SK-N-SH treated with all-trans-retinoic acid at 6 μM for 48 hours (cell line): ENCODE results near the gene NOTCH3.

Experiments
- ARNTL ChIP-seq: fragments of 450-650 bp; formaldehyde crosslinking; IDR thresholded peaks from 2 replicates; pipeline ENCODE4 v1.5.0; 2020; ENCODE audit warnings: low read depth, mild to moderate bottlenecking, moderate library complexity, borderline replicate concordance
- CREB5 ChIP-seq: fragments of 250-450 bp; sonication (Bioruptor Pico); IDR thresholded peaks from 2 replicates; pipeline ENCODE4 v1.5.1; 2020; ENCODE audit warnings: low read depth, mild to moderate bottlenecking, moderate library complexity
- CSDC2 ChIP-seq: fragments of 250-450 bp; sonication (Bioruptor Pico); IDR thresholded peaks from 2 replicates; pipeline ENCODE4 v1.5.0; 2020; ENCODE audit warnings: mild to moderate bottlenecking, moderate library complexity
- GLIS3 ChIP-seq: fragments of 250-450 bp; sonication (Bioruptor Pico); IDR thresholded peaks from 2 replicates; pipeline ENCODE4 v1.5.0; 2020; ENCODE audit warnings: mild to moderate bottlenecking, moderate library complexity
- OSR1 ChIP-seq: fragments of 250-450 bp; sonication (Bioruptor Pico); IDR thresholded peaks from 2 replicates; pipeline ENCODE4 v1.8.0; 2022; ENCODE audit warnings: moderate library complexity, mild to moderate bottlenecking, inconsistent platforms
- PATZ1 ChIP-seq: fragments of 250-450 bp; sonication (Bioruptor Pico); IDR thresholded peaks from 2 replicates; pipeline ENCODE4 v1.8.0; 2020; ENCODE audit warnings: mild to moderate bottlenecking, moderate library complexity, borderline replicate concordance
- POU6F1 ChIP-seq: fragments of 250-450 bp; sonication (Bioruptor Pico); IDR thresholded peaks from 2 replicates; pipeline ENCODE4 v1.8.0; 2021; ENCODE audit warnings: low read depth, mild to moderate bottlenecking, moderate library complexity, borderline replicate concordance
- ZC3H10 ChIP-seq: fragments of 250-450 bp; sonication (Bioruptor Pico); IDR thresholded peaks from 2 replicates; pipeline ENCODE4 v1.5.1; 2021; ENCODE audit warnings: mild to moderate bottlenecking, moderate library complexity
- ZFP3 ChIP-seq: fragments of 250-450 bp; sonication (Bioruptor Pico); IDR thresholded peaks from 2 replicates; pipeline ENCODE4 v1.5.0; 2020; ENCODE audit warnings: mild to moderate bottlenecking, moderate library complexity
- ZNF70 ChIP-seq: fragments of 450-650 bp; formaldehyde crosslinking; IDR thresholded peaks from 2 replicates; pipeline ENCODE4 v1.5.0; 2020; ENCODE audit warnings: mild to moderate bottlenecking, moderate library complexity

- TF ChIP-seq ZNF70 (CRISPR knock-in tag) (no peak), PATZ1 (no peak), POU6F1 (CRISPR knock-in tag) (no peak), ARNTL (CRISPR knock-in tag) (no peak), ZC3H10 (CRISPR knock-in tag) (no peak), CSDC2 (CRISPR knock-in tag) (no peak), CREB5 (CRISPR knock-in tag) (no peak), GLIS3 (CRISPR knock-in tag) (no peak), OSR1 (CRISPR knock-in tag) (no peak), ZFP3 (CRISPR knock-in tag) (no peak)
Measured at GRCh38 chr19:15142313-15142712, 58.5 kb downstream of the NOTCH3 start.
